ENCODE results near the gene MRPS34.

The MRPS34 gene

DNA sequence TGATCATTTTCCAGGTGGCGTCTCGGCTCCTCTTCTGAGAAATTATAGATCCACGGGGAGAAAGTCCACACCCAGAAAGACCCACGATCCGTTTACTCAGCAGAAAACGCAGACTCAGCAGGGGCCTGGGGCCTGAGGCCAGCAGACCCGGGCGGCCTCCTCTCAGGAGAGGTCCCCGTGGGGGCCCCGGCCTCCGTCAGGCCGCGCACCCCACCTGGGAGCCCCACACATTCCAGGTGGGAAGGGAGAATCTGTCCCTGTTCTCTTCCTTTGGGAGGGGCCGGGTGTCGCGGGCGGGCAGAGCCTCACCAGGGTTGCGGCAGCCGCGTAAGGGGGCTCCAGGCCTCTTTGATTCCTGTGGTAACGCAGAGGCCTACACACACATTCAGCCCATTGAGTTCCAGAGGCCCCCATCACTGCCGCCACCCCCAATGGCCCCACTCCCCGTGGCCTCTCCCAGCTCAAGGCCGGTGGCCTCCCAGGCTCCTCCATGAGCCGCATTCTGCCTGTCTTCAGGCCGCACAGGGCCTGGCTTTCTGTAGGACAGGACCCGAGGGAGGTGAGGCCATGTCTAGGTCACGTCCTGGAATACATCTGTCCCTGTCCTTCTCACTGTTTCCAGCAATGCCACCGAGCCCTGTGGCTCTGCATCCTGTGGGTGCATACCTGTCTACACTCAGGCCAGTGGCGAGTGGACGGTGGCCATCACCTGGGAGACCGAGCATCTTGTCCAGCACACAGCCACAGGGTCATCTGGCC, 22.2 kb upstream of the MRPS34 start:
- no peak for DNase-seq (ENCODE audit: insufficient read length, low spot score)
- TF ChIP-seq POLR2A (IDR thresholded peaks at IDR 0.05; ENCODE audit: low read depth, low read length) (no peak), PAX5 (IDR thresholded peaks at IDR 0.05; ENCODE audit: insufficient read depth, low read length, severe bottlenecking) (no peak), TAF1 (IDR thresholded peaks at IDR 0.05; ENCODE audit: low read depth, low read length) (no peak), POLR2AphosphoS5 (IDR thresholded peaks at IDR 0.05; ENCODE audit: low read depth, low read length) (no peak), SPI1 (IDR thresholded peaks at IDR 0.05; ENCODE audit: low read depth, low read length) (no peak), POU2F2 (IDR thresholded peaks at IDR 0.05; ENCODE audit: low read depth, low read length) (no peak)
- no peak for FAIRE-seq

- TF ChIP-seq TAF1 (IDR thresholded peaks at IDR 0.05; ENCODE audit: low read depth, low read length) (no peak), POLR2AphosphoS5 (IDR thresholded peaks at IDR 0.05; ENCODE audit: low read depth, low read length) (no peak)
- FAIRE-seq (no peak), DNase-seq (ENCODE audit: insufficient read length, low spot score) (no peak)
Measured at GRCh38 chr16:1794221-1794871, 21.4 kb upstream of the MRPS34 start.

- TF ChIP-seq POU2F2 (IDR thresholded peaks at IDR 0.05; ENCODE audit: low read depth, low read length) (no peak), POLR2A (IDR thresholded peaks at IDR 0.05; ENCODE audit: low read depth, low read length) (no peak), PAX5 (IDR thresholded peaks at IDR 0.05; ENCODE audit: insufficient read depth, low read length, severe bottlenecking) (no peak), SPI1 (IDR thresholded peaks at IDR 0.05; ENCODE audit: low read depth, low read length) (no peak), POLR2AphosphoS5 (IDR thresholded peaks at IDR 0.05; ENCODE audit: low read depth, low read length) (no peak), TAF1 (IDR thresholded peaks at IDR 0.05; ENCODE audit: low read depth, low read length) (no peak)
- FAIRE-seq (no peak), DNase-seq (ENCODE audit: insufficient read length, low spot score) (no peak)
Measured at GRCh38 chr16:1793578-1794220, 20.8 kb upstream of the MRPS34 start, which contains the start of gene IGFALS. Gene IGFALS, minus strand, starts transcription at chr16:1793705. Its CDS starts 53 bp downstream, at chr16:1793652.

GRCh38 chr16:1792836-1793577, 20.1 kb upstream of the MRPS34 start:
- TF ChIP-seq TAF1 (IDR thresholded peaks at IDR 0.05; ENCODE audit: low read depth, low read length) (no peak), POLR2AphosphoS5 (IDR thresholded peaks at IDR 0.05; ENCODE audit: low read depth, low read length) (no peak), POLR2A (IDR thresholded peaks at IDR 0.05; ENCODE audit: low read depth, low read length) (no peak), POU2F2 (IDR thresholded peaks at IDR 0.05; ENCODE audit: low read depth, low read length) (no peak)
- DNase-seq (ENCODE audit: insufficient read length, low spot score): no peak
- FAIRE-seq: no peak

- no peak for FAIRE-seq
- no peak for DNase-seq (ENCODE audit: insufficient read length, low spot score)
- TF ChIP-seq PAX5 (IDR thresholded peaks at IDR 0.05; ENCODE audit: insufficient read depth, low read length, severe bottlenecking): no peak
- TF ChIP-seq POLR2A (IDR thresholded peaks at IDR 0.05; ENCODE audit: low read depth, low read length): no peak
- TF ChIP-seq SPI1 (IDR thresholded peaks at IDR 0.05; ENCODE audit: low read depth, low read length): no peak
- no peak for TF ChIP-seq POLR2AphosphoS5 (IDR thresholded peaks at IDR 0.05; ENCODE audit: low read depth, low read length)
- no peak for TF ChIP-seq TAF1 (IDR thresholded peaks at IDR 0.05; ENCODE audit: low read depth, low read length)
- TF ChIP-seq POU2F2 (IDR thresholded peaks at IDR 0.05; ENCODE audit: low read depth, low read length): no peak
Measured at GRCh38 chr16:1791943-1792812, 19.2 kb upstream of the MRPS34 start.

GRCh38 chr16:1791256-1791942, 18.5 kb upstream of the MRPS34 start:
- DNase-seq (ENCODE audit: insufficient read length, low spot score) (no peak), FAIRE-seq (no peak)
- TF ChIP-seq TAF1 (IDR thresholded peaks at IDR 0.05; ENCODE audit: low read depth, low read length): no peak

- no peak for FAIRE-seq
- no peak for DNase-seq (ENCODE audit: insufficient read length, low spot score)
- TF ChIP-seq POLR2A (IDR thresholded peaks at IDR 0.05; ENCODE audit: low read depth, low read length): no peak
- TF ChIP-seq POU2F2 (IDR thresholded peaks at IDR 0.05; ENCODE audit: low read depth, low read length): no peak
- no peak for TF ChIP-seq SPI1 (IDR thresholded peaks at IDR 0.05; ENCODE audit: low read depth, low read length)
- TF ChIP-seq POLR2AphosphoS5 (IDR thresholded peaks at IDR 0.05; ENCODE audit: low read depth, low read length): no peak
- TF ChIP-seq PAX5 (IDR thresholded peaks at IDR 0.05; ENCODE audit: insufficient read depth, low read length, severe bottlenecking): no peak
- TF ChIP-seq TAF1 (IDR thresholded peaks at IDR 0.05; ENCODE audit: low read depth, low read length): no peak
Measured at GRCh38 chr16:1790611-1791255, 17.8 kb upstream of the MRPS34 start.

DNA sequence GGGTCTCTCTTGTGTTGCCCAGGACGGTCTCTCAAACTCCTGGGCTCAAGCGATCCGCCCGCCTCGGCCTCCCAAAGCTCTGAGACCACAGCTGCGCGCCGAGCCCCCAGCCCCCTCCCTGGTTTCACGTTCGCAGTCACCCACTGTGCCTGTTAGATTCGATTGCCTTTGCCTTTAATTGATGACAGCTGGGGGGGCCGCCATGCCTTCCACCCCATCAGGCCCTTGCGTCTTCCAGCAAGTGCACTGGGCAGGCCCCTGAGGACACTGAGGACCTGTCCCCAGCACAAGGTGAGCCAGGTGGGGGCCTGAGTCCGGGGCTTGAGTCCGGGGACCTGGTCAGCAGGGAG, 17.3 kb upstream of the MRPS34 start:
- no peak for FAIRE-seq
- no peak for DNase-seq (ENCODE audit: insufficient read length, low spot score)
- TF ChIP-seq SPI1 (IDR thresholded peaks at IDR 0.05; ENCODE audit: low read depth, low read length) (no peak), POLR2A (IDR thresholded peaks at IDR 0.05; ENCODE audit: low read depth, low read length) (no peak), POU2F2 (IDR thresholded peaks at IDR 0.05; ENCODE audit: low read depth, low read length) (no peak), POLR2AphosphoS5 (IDR thresholded peaks at IDR 0.05; ENCODE audit: low read depth, low read length) (no peak), TAF1 (IDR thresholded peaks at IDR 0.05; ENCODE audit: low read depth, low read length) (no peak), PAX5 (IDR thresholded peaks at IDR 0.05; ENCODE audit: insufficient read depth, low read length, severe bottlenecking) (no peak)

Measured in GM12891 (cell line).